HL-60 (cell line): ENCODE measurements around the gene FBXL20.

Source experiments
- DNase-seq, 2 experiments: peaks; one replicate each; pipeline ENCODE4 v3.0.0-alpha.2; 2010 to 2020; ENCODE audit warnings: low read depth in 1 of 2, low spot score in 1 of 2
- H3K27ac ChIP-seq: fragments of 250-450 bp; sonication (Bioruptor Pico); replicated peaks from 2 replicates; pipeline ENCODE4 v1.5.1; 2020; ENCODE audit warnings: mild to moderate bottlenecking, moderate library complexity
- H3K27me3 ChIP-seq: fragments of 250-450 bp; sonication (Bioruptor Pico); 2 replicates; pipeline ENCODE4 v1.5.1; 2021; ENCODE audit warnings: mild to moderate bottlenecking, moderate library complexity; ENCODE audit not compliant: insufficient read depth, poor library complexity, severe bottlenecking
- H3K4me3 ChIP-seq: replicated peaks from 2 replicates; pipeline ENCODE4 v1.5.1; 2011; ENCODE audit warnings: mild to moderate bottlenecking, control low read depth, low read length; ENCODE audit not compliant: insufficient read depth
- CTCF ChIP-seq: IDR thresholded peaks from one replicate; pipeline ENCODE4 v1.5.1; 2011; ENCODE audit warnings: low read length, control low read depth, inconsistent platforms; ENCODE audit not compliant: insufficient read depth
- GABPA ChIP-seq: IDR thresholded peaks from 2 replicates; pipeline ENCODE4 v1.6.1; 2012; ENCODE audit warnings: low read depth
- POLR2AphosphoS5 ChIP-seq: IDR thresholded peaks from 2 replicates; pipeline ENCODE4 v1.6.1; 2012; ENCODE audit warnings: low read depth
- REST ChIP-seq: IDR thresholded peaks from 2 replicates; pipeline ENCODE4 v1.6.1; 2012; ENCODE audit warnings: low read depth; ENCODE audit not compliant: insufficient replicate concordance
- SPI1 ChIP-seq: IDR thresholded peaks from 2 replicates; pipeline ENCODE4 v1.6.1; 2012; ENCODE audit warnings: low read depth, mild to moderate bottlenecking, borderline replicate concordance

FBXL20 gene

GRCh38 chr17:39225959-39226683 lies 175.3 kb downstream of the FBXL20 start:
- no peak for TF ChIP-seq SPI1
- TF ChIP-seq REST, result no peak
- TF ChIP-seq CTCF, result no peak
- no peak for DNase-seq
- H3K27ac ChIP-seq, result no peak overlapping the region
- no peak overlapping the region for H3K4me3 ChIP-seq
- peaks cover 38% of the 10 kb centered on the region for H3K27me3 ChIP-seq

- Histone ChIP-seq H3K4me3 (no peak within 1 kb of the TSS; the same call in 1 of the 2 replicates), H3K27ac (no peak within 1 kb of the TSS), H3K27me3 (peaks cover 38% of the 10 kb centered on the region)
- no peak for DNase-seq
- TF ChIP-seq CTCF, result no peak
- TF ChIP-seq REST, result no peak
- no peak for TF ChIP-seq GABPA
- TF ChIP-seq POLR2AphosphoS5, result no peak
- no peak for TF ChIP-seq SPI1
These were observed 176.0 kb downstream of the FBXL20 start, which contains the start of gene STAC2 for GRCh38 chr17:39225308-39225958. Gene STAC2, minus strand, starts transcription at chr17:39225945. Its CDS starts 443 bp downstream, at chr17:39225502.

- DNase-seq, result no peak
- Histone ChIP-seq H3K4me3 (no peak overlapping the region; the same call in 1 of the 2 replicates), H3K27ac (no peak overlapping the region), H3K27me3 (peaks cover 38% of the 10 kb centered on the region)
- TF ChIP-seq CTCF (no peak), REST (no peak), POLR2AphosphoS5 (no peak), GABPA (no peak), SPI1 (no peak)
These were observed 176.6 kb downstream of the FBXL20 start for GRCh38 chr17:39224778-39225307.
